ENCODE data around the gene SFMBT2.

GRCh38 chr10:7117806-7118674 lies 292.8 kb downstream of the SFMBT2 start:
- TF ChIP-seq CTCF (IDR thresholded peaks at IDR 0.05): no peak
- TF ChIP-seq ZFX (IDR thresholded peaks at IDR 0.05; ENCODE audit: borderline replicate concordance): no peak
